Neural cell (in vitro differentiated cells): Measurements from ENCODE around the gene FAM111B.
"Not testable (repeated sequence)": the region's sequence is repeated elsewhere in the genome, so short reads cannot be mapped to it uniquely, and the experiment has no call there.

Source experiments
- EP300 ChIP-seq: fragments of 450-650 bp; conservative IDR thresholded peaks from 2 replicates; pipeline ENCODE4 v1.6.1; 2014; ENCODE audit warnings: antibody characterized with exemption, mild to moderate bottlenecking, moderate library complexity; ENCODE audit not compliant: poor library complexity, severe bottlenecking
- EZH2 ChIP-seq: fragments of 200-600, 300-800 bp; shearing (Covaris generic), sonication (generic); IDR thresholded peaks from 2 replicates; pipeline ENCODE4 v1.6.1; 2014; ENCODE audit warnings: antibody characterized with exemption, low read length, borderline replicate concordance, mild to moderate bottlenecking; ENCODE audit not compliant: insufficient read depth, poor library complexity, severe bottlenecking
- MXI1 ChIP-seq: fragments of 450-650 bp; conservative IDR thresholded peaks from 2 replicates; pipeline ENCODE4 v1.6.1; 2014; ENCODE audit warnings: antibody characterized with exemption, mild to moderate bottlenecking; ENCODE audit not compliant: poor library complexity, severe bottlenecking
- POLR2AphosphoS5 ChIP-seq: IDR thresholded peaks from 2 replicates; pipeline ENCODE4 v1.6.1; 2012
- RAD21 ChIP-seq: fragments of 450-650 bp; conservative IDR thresholded peaks from 2 replicates; pipeline ENCODE4 v1.6.1; 2014; ENCODE audit warnings: antibody characterized with exemption, mild to moderate bottlenecking, moderate library complexity
- SMC3 ChIP-seq: fragments of 450-650 bp; conservative IDR thresholded peaks from 2 replicates; pipeline ENCODE4 v1.6.1; 2014; ENCODE audit warnings: antibody characterized with exemption, mild to moderate bottlenecking, moderate library complexity; ENCODE audit not compliant: poor library complexity
- TAF1 ChIP-seq: IDR thresholded peaks from 2 replicates; pipeline ENCODE4 v1.6.1; 2012; ENCODE audit warnings: low read depth
- TF ChIP-seq, protein P1 (sequence below): fragments of 450-650 bp; IDR thresholded peaks from 2 replicates; pipeline ENCODE4 v1.5.1; 2014; ENCODE audit warnings: antibody characterized with exemption, mild to moderate bottlenecking, moderate library complexity; ENCODE audit not compliant: poor library complexity, severe bottlenecking
- TF ChIP-seq, protein P2 (sequence below): IDR thresholded peaks from 2 replicates; pipeline ENCODE4 v1.6.1; 2012; ENCODE audit warnings: borderline replicate concordance

DNA sequence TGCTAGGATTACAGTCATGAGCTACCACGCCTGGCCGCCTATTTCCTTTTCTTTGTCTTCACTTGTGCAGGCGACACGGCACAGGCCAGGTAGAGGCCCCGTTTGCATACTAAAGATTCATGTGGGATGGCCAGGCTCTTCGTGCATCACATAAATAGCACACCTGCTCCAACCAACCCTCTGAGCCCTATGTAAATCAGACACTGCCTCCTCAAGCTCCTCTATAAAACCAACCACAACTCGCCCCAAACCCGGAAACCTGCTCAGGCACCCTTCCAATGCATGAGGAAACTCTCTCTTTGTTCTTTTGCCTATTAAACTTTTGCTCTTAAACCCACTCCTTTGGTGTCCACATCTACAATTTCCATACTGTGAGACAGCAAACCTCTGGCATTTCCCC, 9.1 kb upstream of the FAM111B start:
- TF ChIP-seq, protein P1, sequence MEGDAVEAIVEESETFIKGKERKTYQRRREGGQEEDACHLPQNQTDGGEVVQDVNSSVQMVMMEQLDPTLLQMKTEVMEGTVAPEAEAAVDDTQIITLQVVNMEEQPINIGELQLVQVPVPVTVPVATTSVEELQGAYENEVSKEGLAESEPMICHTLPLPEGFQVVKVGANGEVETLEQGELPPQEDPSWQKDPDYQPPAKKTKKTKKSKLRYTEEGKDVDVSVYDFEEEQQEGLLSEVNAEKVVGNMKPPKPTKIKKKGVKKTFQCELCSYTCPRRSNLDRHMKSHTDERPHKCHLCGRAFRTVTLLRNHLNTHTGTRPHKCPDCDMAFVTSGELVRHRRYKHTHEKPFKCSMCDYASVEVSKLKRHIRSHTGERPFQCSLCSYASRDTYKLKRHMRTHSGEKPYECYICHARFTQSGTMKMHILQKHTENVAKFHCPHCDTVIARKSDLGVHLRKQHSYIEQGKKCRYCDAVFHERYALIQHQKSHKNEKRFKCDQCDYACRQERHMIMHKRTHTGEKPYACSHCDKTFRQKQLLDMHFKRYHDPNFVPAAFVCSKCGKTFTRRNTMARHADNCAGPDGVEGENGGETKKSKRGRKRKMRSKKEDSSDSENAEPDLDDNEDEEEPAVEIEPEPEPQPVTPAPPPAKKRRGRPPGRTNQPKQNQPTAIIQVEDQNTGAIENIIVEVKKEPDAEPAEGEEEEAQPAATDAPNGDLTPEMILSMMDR, result not testable (repeated sequence)
- TF ChIP-seq SMC3, EZH2, RAD21, POLR2AphosphoS5, TAF1, EP300, MXI1: not testable (repeated sequence)
- TF ChIP-seq, protein P2, sequence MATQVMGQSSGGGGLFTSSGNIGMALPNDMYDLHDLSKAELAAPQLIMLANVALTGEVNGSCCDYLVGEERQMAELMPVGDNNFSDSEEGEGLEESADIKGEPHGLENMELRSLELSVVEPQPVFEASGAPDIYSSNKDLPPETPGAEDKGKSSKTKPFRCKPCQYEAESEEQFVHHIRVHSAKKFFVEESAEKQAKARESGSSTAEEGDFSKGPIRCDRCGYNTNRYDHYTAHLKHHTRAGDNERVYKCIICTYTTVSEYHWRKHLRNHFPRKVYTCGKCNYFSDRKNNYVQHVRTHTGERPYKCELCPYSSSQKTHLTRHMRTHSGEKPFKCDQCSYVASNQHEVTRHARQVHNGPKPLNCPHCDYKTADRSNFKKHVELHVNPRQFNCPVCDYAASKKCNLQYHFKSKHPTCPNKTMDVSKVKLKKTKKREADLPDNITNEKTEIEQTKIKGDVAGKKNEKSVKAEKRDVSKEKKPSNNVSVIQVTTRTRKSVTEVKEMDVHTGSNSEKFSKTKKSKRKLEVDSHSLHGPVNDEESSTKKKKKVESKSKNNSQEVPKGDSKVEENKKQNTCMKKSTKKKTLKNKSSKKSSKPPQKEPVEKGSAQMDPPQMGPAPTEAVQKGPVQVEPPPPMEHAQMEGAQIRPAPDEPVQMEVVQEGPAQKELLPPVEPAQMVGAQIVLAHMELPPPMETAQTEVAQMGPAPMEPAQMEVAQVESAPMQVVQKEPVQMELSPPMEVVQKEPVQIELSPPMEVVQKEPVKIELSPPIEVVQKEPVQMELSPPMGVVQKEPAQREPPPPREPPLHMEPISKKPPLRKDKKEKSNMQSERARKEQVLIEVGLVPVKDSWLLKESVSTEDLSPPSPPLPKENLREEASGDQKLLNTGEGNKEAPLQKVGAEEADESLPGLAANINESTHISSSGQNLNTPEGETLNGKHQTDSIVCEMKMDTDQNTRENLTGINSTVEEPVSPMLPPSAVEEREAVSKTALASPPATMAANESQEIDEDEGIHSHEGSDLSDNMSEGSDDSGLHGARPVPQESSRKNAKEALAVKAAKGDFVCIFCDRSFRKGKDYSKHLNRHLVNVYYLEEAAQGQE, result not testable (repeated sequence)
